Vagina (tissue), 2 donors: ENCODE results near the gene CDH15. TPM values are rescaled to one million over a fixed set of nuclear protein-coding genes. Genes with fewer than 3 reads are reported as not detected.

Experiments used
- DNase-seq, 2 donors: peaks; one replicate each; pipeline ENCODE4 v3.0.0-alpha.2; 2017; ENCODE audit errors: extremely low spot score in 2 of 2
- H3K27ac ChIP-seq: fragments of 200-600 bp; sonication (generic); one replicate; pipeline ENCODE4 v1.5.1; 2019
- H3K27me3 ChIP-seq: fragments of 200-600 bp; sonication (generic); one replicate; pipeline ENCODE4 v1.5.1; 2019
- H3K36me3 ChIP-seq, 2 donors: fragments of 200-600 bp; sonication (generic); one replicate each; pipeline ENCODE4 v1.5.1; 2017 to 2019
- H3K4me1 ChIP-seq: fragments of 200-600 bp; sonication (generic); one replicate; pipeline ENCODE4 v1.5.1; 2019
- H3K4me3 ChIP-seq, 2 donors: fragments of 200-600 bp; sonication (generic); 1 replicate in 1 of 2; 2 replicates in 1 of 2; pipeline ENCODE4 v1.5.1; 2016 to 2019
- H3K9me3 ChIP-seq: fragments of 200-600 bp; sonication (generic); one replicate; pipeline ENCODE4 v1.5.1; 2019
- CTCF ChIP-seq, 3 experiments: fragments of 450-650 bp in 2 of 3; fragments of 200-600 bp in 1 of 3; sonication (generic) in 1 of 3; IDR thresholded peaks; one replicate each; pipeline ENCODE4 v1.5.1; 2017 to 2019; ENCODE audit warnings: antibody characterized with exemption in 3 of 3, mild to moderate bottlenecking in 2 of 3, moderate library complexity in 2 of 3
- POLR2A ChIP-seq, 2 donors: fragments of 450-650 bp; IDR thresholded peaks; one replicate each; pipeline ENCODE4 v1.6.1; 2017; ENCODE audit warnings: antibody characterized with exemption in 2 of 2, mild to moderate bottlenecking in 2 of 2, moderate library complexity in 2 of 2
- POLR2AphosphoS5 ChIP-seq, 2 donors: sonication (generic); formaldehyde crosslinking; IDR thresholded peaks; one replicate each; pipeline ENCODE4 v1.9.0; 2017; ENCODE audit warnings: antibody characterized with exemption in 2 of 2, mild to moderate bottlenecking in 2 of 2, low read depth in 1 of 2; ENCODE audit not compliant: insufficient read depth in 1 of 2
- intact Hi-C: fragments of 100-400 bp; cut with DNase I; formaldehyde crosslinking; loops from one replicate; pipeline ENCODE4 v1.15.1; 2023
- total RNA-seq: library from RNA; depleted of rRNA; stranded (reverse); fragments of >200 nt; gene quantifications from one replicate; pipeline ENCODE4 v1.2.3, GENCODE V29; 2016

Gene CDH15
- total RNA-seq, 1 donor from 2014 or later: not detected

DNA sequence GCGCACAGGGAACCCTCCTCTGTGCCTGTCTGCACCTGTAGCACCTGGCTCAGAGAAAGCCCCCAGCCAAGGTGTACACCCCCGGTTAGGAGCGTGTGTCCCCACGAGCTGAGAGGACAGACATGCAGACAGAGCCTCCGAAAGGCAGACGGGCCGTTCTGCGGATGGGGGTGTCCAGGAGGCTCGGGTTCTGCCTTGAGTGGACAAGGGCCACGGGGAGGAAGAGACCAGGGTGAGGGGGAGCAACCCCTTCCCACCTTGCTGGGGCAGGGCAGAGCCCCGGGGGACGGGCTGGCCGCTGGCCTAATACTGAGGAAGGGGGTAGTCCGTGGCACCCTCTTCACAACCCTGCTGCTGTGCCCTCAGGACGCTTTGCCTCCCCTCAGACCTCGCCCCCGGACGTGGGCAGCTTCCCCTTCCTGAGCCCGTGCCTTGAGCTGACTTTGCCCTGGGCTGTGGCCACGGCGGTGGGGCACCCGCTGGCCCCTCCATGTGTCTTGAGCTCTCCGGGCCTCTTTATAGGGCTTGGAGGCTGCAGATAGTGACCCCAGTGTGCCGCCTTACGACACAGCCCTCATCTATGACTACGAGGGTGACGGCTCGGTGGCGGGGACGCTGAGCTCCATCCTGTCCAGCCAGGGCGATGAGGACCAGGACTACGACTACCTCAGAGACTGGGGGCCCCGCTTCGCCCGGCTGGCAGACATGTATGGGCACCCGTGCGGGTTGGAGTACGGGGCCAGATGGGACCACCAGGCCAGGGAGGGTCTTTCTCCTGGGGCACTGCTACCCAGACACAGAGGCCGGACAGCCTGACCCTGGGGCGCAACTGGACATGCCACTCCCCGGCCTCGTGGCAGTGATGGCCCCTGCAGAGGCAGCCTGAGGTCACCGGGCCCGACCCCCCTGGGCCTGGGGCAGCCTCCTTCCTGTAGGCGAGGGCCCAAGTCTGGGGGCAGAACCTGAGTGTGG is 23.1 kb downstream of the CDH15 start:
- intact Hi-C loops: no loop called here
- TF ChIP-seq CTCF (IDR thresholded peaks at IDR 0.05) (no peak), POLR2A (IDR thresholded peaks at IDR 0.05) (no peak), POLR2AphosphoS5 (IDR thresholded peaks at IDR 0.05; ENCODE audit: insufficient read depth in 1 of 2, low read depth in 1 of 2) (no peak)
- DNase-seq: no peak
- Histone ChIP-seq H3K27ac (no peak overlapping the region), H3K9me3 (no peaks in the 10 kb centered on the region), H3K27me3 (no peaks in the 10 kb centered on the region), H3K36me3 (no peaks in the 10 kb centered on the region), H3K4me1 (peaks cover 10% of the 10 kb centered on the region), H3K4me3 (no peak overlapping the region)

GRCh38 chr16:89195521-89196171 is 24.1 kb downstream of the CDH15 start:
- intact Hi-C loops: no loop called here
- no peaks in the 10 kb centered on the region for H3K27me3 ChIP-seq
- no peaks in the 10 kb centered on the region for H3K9me3 ChIP-seq

DNA sequence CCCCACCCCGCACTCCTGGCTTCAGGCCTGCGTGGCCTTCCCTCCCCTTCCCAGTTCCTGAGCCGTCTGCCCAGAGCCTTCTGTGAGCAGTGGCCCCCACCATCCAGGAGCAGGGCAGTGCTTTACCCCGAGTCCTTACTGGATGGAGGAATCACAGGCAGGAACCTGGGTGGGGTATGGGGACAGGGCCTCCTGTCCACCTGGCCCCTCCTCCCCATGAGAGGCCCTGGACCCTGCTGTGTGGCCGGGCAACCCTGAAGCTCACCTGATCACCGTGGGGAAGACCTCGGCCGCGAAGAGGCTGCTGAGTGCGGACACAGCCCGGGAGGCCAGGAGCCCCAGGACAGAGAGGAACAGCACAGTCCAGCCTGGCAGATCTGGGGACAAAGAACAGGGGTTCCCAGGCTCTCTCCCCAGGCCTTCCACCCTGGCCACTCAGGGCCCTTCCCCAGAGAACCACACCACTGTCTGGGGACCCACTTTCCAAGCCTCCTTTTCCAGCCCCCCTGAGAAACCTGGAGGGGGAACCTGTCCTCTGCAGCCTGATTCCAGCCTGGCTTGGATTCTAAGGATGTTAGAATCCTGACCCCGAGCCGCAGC is 25.6 kb downstream of the CDH15 start:
- Histone ChIP-seq H3K36me3 (no peaks in the 10 kb centered on the region), H3K4me3 (no peak overlapping the region), H3K4me1 (peaks cover 21% of the 10 kb centered on the region), H3K9me3 (no peaks in the 10 kb centered on the region), H3K27me3 (no peaks in the 10 kb centered on the region), H3K27ac (no peak overlapping the region)
- TF ChIP-seq POLR2AphosphoS5 (IDR thresholded peaks at IDR 0.05; ENCODE audit: insufficient read depth in 1 of 2, low read depth in 1 of 2): no peak
- TF ChIP-seq CTCF (IDR thresholded peaks at IDR 0.05): no peak
- no peak for TF ChIP-seq POLR2A (IDR thresholded peaks at IDR 0.05)
- DNase-seq: no peak
- intact Hi-C loops: no loop called here

More at GRCh38 chr16:89195521-89196171, 24.1 kb downstream of the CDH15 start:
- no peaks in the 10 kb centered on the region for H3K36me3 ChIP-seq
- TF ChIP-seq CTCF (IDR thresholded peaks at IDR 0.05) (no peak), POLR2AphosphoS5 (IDR thresholded peaks at IDR 0.05; ENCODE audit: insufficient read depth in 1 of 2, low read depth in 1 of 2) (no peak), POLR2A (IDR thresholded peaks at IDR 0.05) (no peak)
- H3K4me1 ChIP-seq: peaks cover 18% of the 10 kb centered on the region
- no peak overlapping the region for H3K4me3 ChIP-seq
- H3K27ac ChIP-seq: no peak overlapping the region
- no peak for DNase-seq

- Histone ChIP-seq H3K4me1 (peaks cover 21% of the 10 kb centered on the region), H3K9me3 (no peaks in the 10 kb centered on the region), H3K36me3 (no peaks in the 10 kb centered on the region), H3K27ac (no peak overlapping the region), H3K27me3 (no peaks in the 10 kb centered on the region), H3K4me3 (no peak overlapping the region)
- intact Hi-C loops: no loop called here
- no peak for TF ChIP-seq POLR2A (IDR thresholded peaks at IDR 0.05)
- TF ChIP-seq POLR2AphosphoS5 (IDR thresholded peaks at IDR 0.05; ENCODE audit: insufficient read depth in 1 of 2, low read depth in 1 of 2): no peak
- no peak for TF ChIP-seq CTCF (IDR thresholded peaks at IDR 0.05)
- no peak for DNase-seq
These were observed 26.3 kb downstream of the CDH15 start for GRCh38 chr16:89197633-89198416.
